NCI-H1105 (cell line): ENCODE data around the gene CFAP251.
A peak's percentile ranks its signal among the peaks of the same experiment; 100 is the strongest.
"Not testable (repeated sequence)": the region's sequence is repeated elsewhere in the genome, so short reads cannot be mapped to it uniquely, and the experiment has no call there.

Source experiments
- DNase-seq: peaks from one replicate; lab custom pipeline; 2025; lab: John Stamatoyannopoulos, UW

CFAP251 gene

GRCh38 chr12:121980191-121980891, 61.9 kb downstream of the CFAP251 start:
- no peak for DNase-seq

GRCh38 chr12:121980892-121981272, 62.5 kb downstream of the CFAP251 start:
- DNase-seq: no peak

- DNase-seq: no peak
These were observed 63.1 kb downstream of the CFAP251 start for GRCh38 chr12:121981456-121981855.

- DNase-seq: no peak
These were observed 64.6 kb downstream of the CFAP251 start for GRCh38 chr12:121982950-121983349.

GRCh38 chr12:121983536-121984210, 65.3 kb downstream of the CFAP251 start:
- no peak for DNase-seq

GRCh38 chr12:121986489-121987245, 68.3 kb downstream of the CFAP251 start:
- no peak for DNase-seq

- not testable (repeated sequence) for DNase-seq
These were observed 70.1 kb downstream of the CFAP251 start for GRCh38 chr12:121988519-121988918.

GRCh38 chr12:121989276-121990113, 71.1 kb downstream of the CFAP251 start:
- no peak for DNase-seq

GRCh38 chr12:121990114-121990647, 71.8 kb downstream of the CFAP251 start:
- no peak for DNase-seq

GRCh38 chr12:121990692-121991603, 72.6 kb downstream of the CFAP251 start:
- no peak for DNase-seq

- no peak for DNase-seq
These were observed 73.9 kb downstream of the CFAP251 start for GRCh38 chr12:121992059-121992879.

- DNase-seq: no peak
These were observed 77.9 kb downstream of the CFAP251 start for GRCh38 chr12:121996050-121996944.

GRCh38 chr12:121996945-121997612, 78.7 kb downstream of the CFAP251 start:
- DNase-seq: no peak

GRCh38 chr12:122001466-122002209, 83.2 kb downstream of the CFAP251 start:
- DNase-seq: peak; percentile 62

GRCh38 chr12:122003651-122004611, 85.5 kb downstream of the CFAP251 start:
- no peak for DNase-seq

- no peak for DNase-seq
These were observed 86.3 kb downstream of the CFAP251 start for GRCh38 chr12:122004633-122005071.
